Loucy (cell line): ENCODE measurements around the gene EIPR1.

Experiments
- H2AFZ ChIP-seq: fragments of 200-600 bp; sonication (generic); 2 replicates; pipeline ENCODE4 v1.6.0; 2016; ENCODE audit warnings: antibody characterized with exemption, mild to moderate bottlenecking, low read length, moderate library complexity
- H3F3A ChIP-seq: fragments of 200-600 bp; 2 replicates; pipeline ENCODE4 v1.6.0; 2016; ENCODE audit warnings: antibody characterized with exemption, low read depth, mild to moderate bottlenecking
- H3K27me3 ChIP-seq: fragments of 200-600 bp; sonication (generic); 2 replicates; pipeline ENCODE4 v1.6.1; 2014; ENCODE audit warnings: low read length, mild to moderate bottlenecking; ENCODE audit not compliant: insufficient read depth, poor library complexity, severe bottlenecking
- H3K36me3 ChIP-seq: fragments of 200-600 bp; sonication (generic); 2 replicates; pipeline ENCODE4 v1.6.1; 2016; ENCODE audit warnings: low read length; ENCODE audit not compliant: insufficient read depth
- H3K4me1 ChIP-seq: fragments of 200-600 bp; sonication (generic); 2 replicates; pipeline ENCODE4 v1.5.1; 2014; ENCODE audit warnings: low read length, mild to moderate bottlenecking; ENCODE audit not compliant: insufficient read depth, poor library complexity, severe bottlenecking
- H3K4me2 ChIP-seq: fragments of 200-600 bp; sonication (generic); 2 replicates; pipeline ENCODE4 v1.6.0; 2014; ENCODE audit warnings: antibody characterized with exemption, low read length, low read depth, mild to moderate bottlenecking; ENCODE audit not compliant: poor library complexity, severe bottlenecking
- H3K4me3 ChIP-seq: fragments of 200-600 bp; sonication (generic); 2 replicates; pipeline ENCODE4 v1.5.1; 2014; ENCODE audit warnings: low read length, mild to moderate bottlenecking, mixed read lengths; ENCODE audit not compliant: poor library complexity, severe bottlenecking
- H3K79me2 ChIP-seq: fragments of 200-600 bp; sonication (generic); 2 replicates; pipeline ENCODE4 v1.6.1; 2014; ENCODE audit warnings: low read length; ENCODE audit not compliant: insufficient read depth
- H3K9ac ChIP-seq: fragments of 200-600 bp; sonication (generic); 2 replicates; pipeline ENCODE4 v1.6.0; 2014; ENCODE audit warnings: mild to moderate bottlenecking, low read depth, low read length, moderate library complexity; ENCODE audit not compliant: poor library complexity, severe bottlenecking
- H3K9me2 ChIP-seq: fragments of 200-600 bp; sonication (generic); replicated peaks from 2 replicates; pipeline ENCODE4 v1.6.1; 2016; ENCODE audit warnings: low read depth, low read length, mixed read lengths
- H3K9me3 ChIP-seq: fragments of 200-600 bp; sonication (generic); 2 replicates; pipeline ENCODE4 v1.6.1; 2014; ENCODE audit warnings: mild to moderate bottlenecking, antibody characterized with exemption, low read length, low read depth; ENCODE audit not compliant: insufficient read depth
- H4K20me1 ChIP-seq: fragments of 200-600 bp; sonication (generic); 2 replicates; pipeline ENCODE4 v1.6.0; 2014; ENCODE audit warnings: antibody characterized with exemption, low read length, mild to moderate bottlenecking; ENCODE audit not compliant: insufficient read depth, poor library complexity, severe bottlenecking
- CTCF ChIP-seq: fragments of 200-600 bp; sonication (generic); conservative IDR thresholded peaks from 2 replicates; pipeline ENCODE4 v1.5.1; 2014; ENCODE audit warnings: mild to moderate bottlenecking, antibody characterized with exemption, low read length
- EZH2phosphoT487 ChIP-seq: fragments of 200-600 bp; IDR thresholded peaks from 2 replicates; pipeline ENCODE4 v1.6.1; 2018; ENCODE audit warnings: antibody characterized with exemption, mild to moderate bottlenecking, moderate library complexity, borderline replicate concordance

Gene EIPR1

GRCh38 chr2:3139906-3140305, 237.7 kb downstream of the EIPR1 start:
- H4K20me1 ChIP-seq = no peaks in the 10 kb centered on the region
- no peak overlapping the region for H2AFZ ChIP-seq
- no peaks in the 10 kb centered on the region for H3F3A ChIP-seq
- H3K79me2 ChIP-seq = no peaks in the 10 kb centered on the region
- TF ChIP-seq CTCF (no peak), EZH2phosphoT487 (no peak)
- H3K9me3 ChIP-seq = peaks cover 10% of the 10 kb centered on the region; the same call in 1 of the 2 replicates
- no peaks in the 10 kb centered on the region for H3K4me1 ChIP-seq
- H3K9ac ChIP-seq = no peak overlapping the region
- no peaks in the 10 kb centered on the region for H3K9me2 ChIP-seq
- no peaks in the 10 kb centered on the region for H3K27me3 ChIP-seq
- H3K36me3 ChIP-seq = no peaks in the 10 kb centered on the region
- H3K4me3 ChIP-seq = no peak overlapping the region
- no peak overlapping the region for H3K4me2 ChIP-seq
